Measurements from ENCODE around the gene UXT.
A peak's percentile ranks its signal among the peaks of the same experiment; 100 is the strongest.
"Not testable (repeated sequence)": the region's sequence is repeated elsewhere in the genome, so short reads cannot be mapped to it uniquely, and the experiment has no call there.

The UXT gene, protein sequence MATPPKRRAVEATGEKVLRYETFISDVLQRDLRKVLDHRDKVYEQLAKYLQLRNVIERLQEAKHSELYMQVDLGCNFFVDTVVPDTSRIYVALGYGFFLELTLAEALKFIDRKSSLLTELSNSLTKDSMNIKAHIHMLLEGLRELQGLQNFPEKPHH

DNA sequence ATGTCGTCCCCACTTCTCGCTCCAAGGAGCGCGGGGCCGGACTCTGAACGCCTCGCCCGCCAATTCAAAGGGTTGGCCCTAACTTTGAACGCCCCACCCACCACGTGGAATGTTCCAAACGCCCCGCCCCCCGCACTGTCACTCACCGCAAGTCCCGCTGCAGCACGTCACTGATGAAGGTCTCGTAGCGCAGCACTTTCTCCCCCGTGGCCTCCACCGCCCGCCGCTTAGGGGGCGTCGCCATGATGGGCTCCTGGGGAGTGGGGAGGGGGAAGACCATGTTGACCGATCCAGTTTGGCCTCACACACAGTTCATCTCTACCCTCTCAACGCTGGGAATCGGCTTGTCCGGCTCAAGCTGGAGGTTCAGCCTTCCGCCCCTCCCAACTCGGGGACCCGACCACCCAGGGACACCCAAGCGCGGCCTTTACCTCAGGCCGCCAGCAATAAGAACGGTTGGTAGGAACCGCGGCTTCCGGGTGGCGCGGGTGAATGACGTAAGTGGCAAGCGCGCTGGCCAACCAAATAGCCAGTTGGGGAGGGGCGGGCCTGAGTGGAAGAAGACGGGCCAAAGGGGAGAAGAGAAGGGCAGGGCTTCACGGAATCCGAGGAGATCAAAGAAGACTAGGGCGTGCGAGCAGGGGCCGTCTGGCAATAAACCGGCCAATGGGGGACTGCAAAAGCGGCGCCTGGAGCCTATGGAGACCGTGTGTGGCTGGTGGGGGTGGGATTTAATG is at the start of gene UXT:
UXT (minus strand) TSS at position 497 of the 737 bp plus-strand sequence; CDS start at position 244, 253 bp downstream.
- peak; percentile 93 for DNase-seq (ENCODE audit: low read depth, low spot score)

DNA sequence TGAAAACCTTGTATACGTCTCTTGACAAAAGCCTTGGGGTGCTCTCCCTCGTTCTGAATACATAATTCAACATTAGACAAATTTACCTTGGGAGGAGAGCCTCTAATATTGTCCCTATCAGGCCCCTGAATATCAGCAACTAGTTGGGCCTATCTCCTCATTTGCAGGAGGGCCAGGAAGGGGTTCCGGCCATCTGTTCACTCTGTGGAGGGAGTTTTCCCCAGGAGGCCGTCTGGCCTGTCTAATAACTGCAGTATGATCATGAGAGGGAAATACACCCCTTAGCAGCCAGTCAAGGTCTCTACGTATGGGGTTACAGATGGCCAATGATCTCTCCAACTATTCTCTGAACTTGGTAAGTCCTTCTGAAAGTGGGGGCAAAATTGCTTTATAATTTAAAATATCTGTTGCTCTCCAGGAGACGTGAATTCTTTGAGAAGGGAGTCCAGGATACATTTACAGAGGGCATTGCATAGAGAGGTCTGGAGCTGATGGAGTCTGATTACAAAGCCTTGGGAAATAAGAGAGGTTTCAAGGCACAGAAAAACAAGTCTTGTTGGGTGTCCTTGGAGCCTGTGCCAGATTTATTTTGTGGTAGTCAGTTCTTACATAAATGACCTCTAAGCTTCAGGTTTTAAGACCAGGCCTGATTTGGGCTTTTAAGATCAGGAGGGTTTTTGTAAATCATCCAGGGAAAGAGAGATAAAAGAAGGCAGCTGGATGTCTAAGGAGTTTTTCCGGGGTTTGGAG is 48.2 kb upstream of the UXT start:
- DNase-seq (ENCODE audit: low read depth, low spot score) = no peak

DNA sequence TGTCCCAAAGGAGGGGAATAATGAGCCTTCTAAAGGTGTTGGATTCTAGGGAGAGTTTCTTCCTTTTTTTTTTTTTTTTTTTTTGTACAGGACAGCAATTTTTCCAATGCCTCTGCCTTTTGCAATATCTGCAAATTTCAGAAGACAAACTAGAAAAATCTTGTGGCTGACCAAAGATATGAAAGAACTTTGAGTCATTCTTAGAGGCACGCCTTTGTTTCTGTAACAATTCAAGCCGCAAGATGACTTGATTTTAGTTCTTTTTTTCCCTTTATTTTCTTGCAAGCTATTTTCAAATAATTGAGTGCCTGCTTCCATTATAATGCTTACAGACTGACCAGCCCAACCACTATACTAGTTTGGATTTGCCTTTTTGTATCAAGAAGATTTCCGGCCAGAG is 47.6 kb upstream of the UXT start:
- DNase-seq (ENCODE audit: low read depth, low spot score) = no peak

DNA sequence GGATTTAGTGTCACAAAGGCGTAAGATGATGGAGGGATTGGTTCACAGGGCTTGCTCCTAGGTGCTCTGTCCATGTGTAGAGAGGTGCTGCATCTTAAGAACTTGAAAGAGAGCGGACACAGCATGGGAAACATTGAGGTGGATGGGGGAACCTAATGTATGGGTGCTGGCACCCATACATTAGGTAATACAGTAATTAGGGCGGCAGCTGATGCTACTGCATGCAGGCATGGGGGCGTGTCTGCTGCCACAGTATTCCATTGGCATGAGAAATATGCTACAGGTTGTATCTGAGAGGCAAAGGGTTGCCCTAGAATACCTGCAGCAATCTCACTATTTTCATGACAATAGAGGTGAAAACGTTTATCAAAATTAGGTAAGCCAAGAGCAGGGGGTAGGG is 45.8 kb upstream of the UXT start:
- no peak for DNase-seq (ENCODE audit: low read depth, low spot score)

DNA sequence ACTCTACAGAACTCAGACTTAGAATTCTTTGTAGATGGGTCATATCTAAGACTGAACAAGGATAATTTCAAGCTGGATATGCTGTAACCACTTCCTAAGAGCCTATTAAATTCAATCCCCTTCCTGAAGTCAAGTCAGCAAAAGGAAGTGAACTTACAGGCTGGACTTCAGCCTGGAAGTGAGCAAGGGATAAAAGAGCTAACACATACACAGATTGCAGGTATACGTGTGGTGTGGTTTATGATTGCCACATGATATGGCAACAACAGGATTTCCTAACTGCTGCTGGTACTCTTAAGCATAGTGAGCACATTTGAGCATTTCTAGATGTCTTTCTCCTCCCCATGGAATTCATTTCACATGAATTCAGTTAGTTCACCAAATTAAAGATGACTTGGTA is 38.2 kb upstream of the UXT start:
- no peak for DNase-seq (ENCODE audit: low read depth, low spot score)

DNA sequence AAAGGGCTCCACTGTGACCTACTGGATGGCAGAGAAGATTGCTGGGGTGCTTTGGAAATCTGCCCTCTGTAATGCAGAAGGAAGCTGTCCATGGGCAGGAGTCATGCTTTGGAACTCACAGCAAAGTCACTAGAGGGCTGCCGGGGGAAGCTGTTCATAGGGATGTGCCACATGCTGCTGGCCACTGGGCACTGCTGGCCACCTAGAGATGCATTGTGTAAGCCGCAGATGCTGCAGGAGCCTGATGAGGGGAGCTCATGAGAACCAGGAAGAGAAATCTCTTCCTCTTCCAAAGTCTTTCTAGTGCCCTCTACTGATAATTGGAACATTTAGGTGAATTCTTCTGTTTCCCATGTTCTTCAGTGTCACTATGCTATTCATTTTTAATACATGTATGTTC is 31.2 kb upstream of the UXT start:
- no peak for DNase-seq (ENCODE audit: low read depth, low spot score)

DNA sequence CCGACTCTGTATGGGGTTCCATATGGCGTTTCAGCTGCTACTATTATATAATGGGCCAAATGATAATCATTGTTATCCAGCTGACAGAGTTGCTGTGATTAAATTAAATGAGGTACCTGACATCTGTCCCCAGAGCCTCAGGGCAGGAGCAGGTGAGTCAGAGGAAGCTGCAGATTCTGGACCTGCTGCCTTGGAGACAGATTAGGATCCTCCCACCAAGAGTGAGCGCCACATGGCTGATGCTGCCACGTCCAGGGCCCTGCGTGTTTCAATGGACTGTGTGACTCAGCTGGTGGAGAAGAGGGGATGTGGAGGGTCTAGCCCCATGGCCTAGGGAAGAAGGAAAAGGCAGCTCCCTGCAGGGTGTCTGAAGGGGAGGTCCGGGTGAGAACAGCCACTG is 28.3 kb upstream of the UXT start:
- DNase-seq (ENCODE audit: low read depth, low spot score) = no peak

DNA sequence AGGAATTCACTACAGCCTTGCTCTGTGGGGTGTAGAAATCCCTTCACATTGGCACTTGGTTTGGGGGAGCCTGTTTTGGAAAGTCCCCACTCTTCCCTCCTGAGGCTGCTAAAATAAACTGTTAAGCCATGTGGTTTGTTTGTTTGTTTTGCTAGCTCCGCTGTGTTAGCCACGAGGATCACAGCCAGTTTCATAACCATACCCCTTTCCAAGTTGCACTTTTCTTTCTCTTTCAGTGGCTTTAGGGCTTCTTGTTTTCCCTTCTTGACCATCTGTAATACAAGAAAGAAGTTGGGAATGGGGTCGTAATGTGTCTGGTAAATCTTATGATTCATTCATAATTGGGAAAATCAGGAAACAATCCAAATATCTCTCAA is 24.8 kb upstream of the UXT start:
- no peak for DNase-seq (ENCODE audit: low read depth, low spot score)

DNA sequence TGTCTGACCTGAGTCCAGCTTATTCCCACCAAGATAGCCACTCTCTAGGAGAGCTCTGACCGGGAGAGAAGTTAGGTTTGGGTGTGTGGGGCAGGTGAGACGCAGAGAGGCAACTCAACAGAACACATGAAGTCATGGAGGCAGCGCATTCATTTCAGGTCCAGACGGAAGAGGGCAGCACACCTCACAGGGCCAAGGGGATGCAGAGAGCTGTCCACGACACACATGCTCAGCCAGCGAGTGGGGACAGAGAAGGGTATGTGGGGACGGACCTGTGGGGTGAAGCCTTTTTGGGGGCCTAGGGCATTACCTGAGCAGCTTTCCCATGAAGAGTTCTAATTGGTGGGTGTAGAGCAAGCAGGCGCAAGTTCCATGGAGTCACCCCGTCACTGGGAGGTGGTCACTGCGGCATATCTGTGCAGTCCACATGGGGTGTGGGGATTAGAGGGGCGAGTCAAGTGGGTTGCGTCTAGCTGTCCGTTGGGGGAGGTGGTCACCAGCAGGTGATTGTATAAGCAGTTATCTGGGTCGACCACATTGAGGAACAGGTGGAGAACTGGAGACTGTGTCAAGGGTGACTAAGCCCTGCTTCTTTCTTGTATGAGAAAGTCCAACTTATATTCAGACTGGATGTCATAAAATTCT is 24.3 kb upstream of the UXT start:
- DNase-seq (ENCODE audit: low read depth, low spot score) = no peak

DNA sequence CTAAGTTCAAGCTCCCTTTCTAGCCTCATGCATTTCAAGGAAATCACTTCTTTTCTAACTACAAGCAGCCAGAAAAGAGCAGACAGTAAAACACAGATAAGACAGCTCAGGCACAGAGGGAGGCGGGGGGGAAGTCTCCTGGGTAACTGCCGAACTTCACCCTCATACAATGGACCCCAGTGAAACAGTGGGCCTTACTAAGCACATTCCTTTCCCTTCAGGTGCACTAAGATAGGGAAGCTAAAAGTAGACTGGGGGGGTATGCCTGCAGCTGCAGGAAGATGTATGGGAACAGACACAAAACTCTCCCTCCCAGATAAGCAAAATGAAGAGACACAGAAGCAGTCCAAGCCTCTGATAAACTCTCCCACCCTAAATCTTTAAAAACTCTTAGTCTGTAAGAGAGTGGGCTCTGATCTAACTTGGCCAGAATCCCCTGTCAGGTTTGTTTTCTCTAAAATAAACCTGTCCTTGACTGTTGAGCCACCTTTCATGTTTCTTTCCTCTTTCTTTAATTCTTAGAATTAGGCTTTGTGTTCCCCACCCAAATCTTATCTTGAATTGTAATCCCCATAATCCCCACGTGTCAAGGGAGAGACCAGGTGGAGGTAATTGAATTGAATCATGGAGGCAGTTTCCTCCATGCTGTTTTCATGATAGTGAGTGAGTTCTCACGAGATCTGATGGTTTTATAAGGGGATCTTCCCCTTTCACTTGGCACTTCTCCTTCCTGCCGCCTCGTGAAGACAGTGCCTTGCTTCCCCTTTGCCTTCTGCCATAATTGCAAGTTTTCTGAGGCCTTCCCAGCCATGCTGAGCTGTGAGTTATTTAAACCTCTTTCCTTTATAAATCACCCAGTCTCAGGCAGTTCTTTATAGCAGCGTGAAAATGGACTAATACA is 17.2 kb upstream of the UXT start:
- DNase-seq (ENCODE audit: low read depth, low spot score) = not testable (repeated sequence)

DNA sequence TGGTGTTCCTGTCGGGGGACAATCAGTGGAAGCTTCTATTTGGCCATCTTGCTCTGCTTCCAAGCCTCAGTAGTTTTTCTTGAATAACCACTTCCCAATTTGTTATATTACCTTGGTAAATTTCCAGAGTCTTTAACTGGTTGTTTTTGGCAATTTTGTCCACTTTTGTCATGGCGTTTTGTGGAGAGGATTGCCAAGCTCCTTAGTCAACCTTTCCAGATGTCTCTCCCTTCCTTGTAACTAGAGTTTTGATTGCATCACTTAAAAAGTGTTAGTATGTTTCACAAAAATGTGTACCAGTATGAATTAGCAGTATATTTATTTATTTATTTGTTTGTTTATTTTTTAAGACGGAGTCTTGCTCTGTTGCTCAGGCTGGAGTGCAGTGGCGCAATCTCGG is 15.8 kb upstream of the UXT start:
- no peak for DNase-seq (ENCODE audit: low read depth, low spot score)

DNA sequence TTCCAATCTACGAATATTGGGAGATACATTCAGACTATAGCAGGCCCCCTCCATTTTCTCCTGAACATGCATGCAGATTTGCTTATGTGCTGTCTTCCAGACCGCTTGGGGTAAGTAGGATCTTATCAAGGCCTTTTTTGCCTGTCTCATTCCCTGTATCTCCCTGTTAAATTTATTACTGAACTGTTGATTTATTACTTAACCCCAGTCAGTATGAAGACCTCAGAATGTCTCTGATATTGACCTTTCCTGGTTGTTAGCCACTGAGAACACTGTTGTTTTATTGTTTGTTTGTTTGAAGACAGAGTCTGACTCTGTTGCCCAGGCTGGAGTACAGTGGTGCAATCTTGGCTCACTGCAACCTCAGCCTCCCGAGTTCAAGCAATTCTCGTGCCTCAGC is 6.8 kb upstream of the UXT start:
- DNase-seq (ENCODE audit: low read depth, low spot score) = not testable (repeated sequence)

DNA sequence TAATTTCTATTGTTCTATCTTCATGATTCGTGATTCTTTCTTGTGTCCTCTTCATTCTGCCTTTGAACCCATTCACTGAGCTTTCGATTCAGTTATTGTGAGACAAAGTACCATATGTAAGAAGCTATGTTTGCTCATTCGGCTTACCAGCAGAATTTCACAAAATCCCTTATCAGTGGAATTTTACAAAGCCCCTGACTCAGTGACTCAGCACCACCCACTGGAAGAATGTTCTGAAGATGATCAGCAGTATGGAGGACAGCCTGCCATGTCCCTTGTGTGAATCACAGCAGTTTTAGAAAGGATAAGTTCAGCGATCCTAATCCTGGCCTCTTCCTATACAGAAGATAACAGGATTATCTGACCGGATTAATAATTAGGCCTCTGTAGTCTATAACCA is 5.8 kb upstream of the UXT start:
- no peak for DNase-seq (ENCODE audit: low read depth, low spot score)

DNA sequence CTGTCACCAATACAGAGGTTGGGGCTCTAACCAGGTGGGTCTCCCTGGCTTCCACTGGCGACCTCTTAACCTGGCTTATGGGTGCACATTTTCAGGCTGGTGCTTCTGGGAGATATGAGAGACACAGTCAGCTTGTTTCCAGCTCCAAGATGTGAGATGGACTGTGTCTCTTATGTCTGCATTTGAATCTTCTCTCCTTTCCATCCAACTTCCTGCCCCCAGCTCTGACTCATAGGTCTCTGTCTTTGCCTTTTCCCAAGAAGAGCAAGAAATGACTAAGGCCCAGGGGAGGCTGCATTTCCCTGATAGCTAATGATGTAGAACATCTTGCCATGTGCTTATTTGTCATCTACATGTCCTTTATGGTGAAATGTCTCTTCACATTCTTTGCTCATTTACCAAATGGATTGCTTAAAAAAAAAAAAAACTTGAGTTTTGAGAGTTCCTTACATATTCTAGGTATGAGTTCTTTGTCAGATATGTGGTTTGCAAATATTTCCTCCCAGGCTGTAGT is 3.2 kb upstream of the UXT start:
- no peak for DNase-seq (ENCODE audit: low read depth, low spot score)

DNA sequence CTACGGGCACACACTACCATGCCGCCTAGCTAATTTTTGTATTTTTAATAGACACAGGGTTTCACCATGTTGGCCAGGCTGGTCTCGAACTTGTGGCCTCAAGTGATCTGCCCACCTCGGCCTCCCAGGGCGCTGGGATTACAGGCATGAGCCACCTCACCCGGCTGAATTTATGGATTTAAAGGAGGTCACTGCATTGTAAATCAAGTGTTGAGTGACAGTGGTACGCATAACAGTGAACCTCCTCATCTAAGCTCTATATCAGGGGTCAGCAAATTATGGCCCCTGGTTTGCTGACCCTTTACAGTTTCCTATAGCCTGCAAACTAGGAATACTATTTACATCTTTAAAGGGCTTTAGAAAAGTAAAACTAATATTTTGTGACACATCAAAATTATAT is 2.6 kb upstream of the UXT start:
- no peak for DNase-seq (ENCODE audit: low read depth, low spot score)

DNA sequence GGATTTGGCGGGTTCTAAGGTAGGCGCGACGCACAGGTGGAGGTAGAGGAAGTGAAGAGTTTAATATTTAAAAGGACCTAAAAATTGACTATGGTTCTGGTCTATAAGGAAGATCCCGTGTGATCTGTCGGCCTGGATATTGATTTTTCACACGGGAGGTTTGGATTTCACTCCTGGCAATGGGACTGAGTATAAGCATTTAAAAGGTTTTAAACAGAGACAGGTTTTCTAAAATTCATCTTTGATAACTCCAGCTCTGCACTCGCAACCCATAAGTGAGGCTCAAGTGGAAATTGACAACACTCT is 394 bp upstream of the UXT start:
- no peak for DNase-seq (ENCODE audit: low read depth, low spot score)

DNA sequence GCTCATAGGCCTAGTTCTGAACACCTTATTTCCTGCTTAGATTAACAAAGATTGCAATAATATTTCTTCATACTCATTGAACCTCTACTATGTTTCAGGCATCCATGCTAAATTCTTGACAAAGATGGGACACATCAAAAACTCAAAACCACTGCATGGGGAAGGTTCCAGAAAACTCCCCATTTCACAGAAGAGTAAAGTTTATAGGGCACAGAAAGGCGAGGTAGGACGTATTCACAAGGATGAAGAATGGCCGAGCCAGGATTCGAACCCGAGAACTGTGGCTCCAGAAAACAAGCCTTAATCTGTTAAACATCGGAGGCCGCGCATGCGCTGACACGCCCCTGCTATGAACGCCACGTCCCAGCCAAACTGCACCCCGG is 688 bp downstream of the UXT start:
- DNase-seq (ENCODE audit: low read depth, low spot score) = no peak

DNA sequence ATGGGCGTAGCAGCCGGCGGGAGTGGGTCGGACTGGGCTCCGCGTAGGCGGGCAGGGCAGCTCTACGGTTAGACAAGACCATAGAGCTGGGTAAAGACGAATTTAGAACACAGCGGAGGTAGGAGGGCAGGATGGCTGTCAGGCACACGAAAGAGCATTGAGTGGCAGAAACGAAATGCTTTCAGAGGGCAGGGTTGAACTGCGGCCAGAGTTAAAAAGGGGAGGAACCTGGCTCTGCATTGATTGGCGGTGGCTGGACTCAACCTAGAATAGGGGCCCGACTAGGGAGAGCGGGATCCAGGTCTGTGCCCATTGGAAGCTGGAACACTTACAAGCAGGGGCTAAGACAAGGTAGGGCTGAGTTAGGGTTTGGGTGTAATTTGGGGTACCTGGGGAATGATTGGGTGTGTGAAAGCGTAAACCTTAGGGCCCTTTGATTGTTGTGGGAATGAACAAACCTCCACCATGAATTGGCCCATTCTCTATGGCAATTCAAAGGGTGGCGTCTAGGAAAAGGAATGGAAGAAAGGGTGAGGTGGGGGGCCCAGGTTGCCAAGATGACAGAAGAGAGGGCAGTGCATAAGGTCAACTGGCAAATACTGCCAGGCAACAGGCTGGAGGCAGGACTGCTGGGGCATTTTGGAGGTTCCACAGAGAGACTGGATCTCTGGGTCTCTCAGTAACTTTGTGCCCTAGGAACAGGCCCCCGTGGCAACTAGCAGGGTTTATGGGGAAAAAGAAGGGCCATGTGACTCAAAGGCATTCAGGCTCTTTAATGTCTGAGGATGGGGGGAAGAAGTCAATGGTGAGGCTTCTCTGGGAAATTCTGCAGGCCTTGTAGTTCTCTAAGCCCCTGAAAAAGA is 7.7 kb downstream of the UXT start:
- no peak for DNase-seq (ENCODE audit: low read depth, low spot score)

DNA sequence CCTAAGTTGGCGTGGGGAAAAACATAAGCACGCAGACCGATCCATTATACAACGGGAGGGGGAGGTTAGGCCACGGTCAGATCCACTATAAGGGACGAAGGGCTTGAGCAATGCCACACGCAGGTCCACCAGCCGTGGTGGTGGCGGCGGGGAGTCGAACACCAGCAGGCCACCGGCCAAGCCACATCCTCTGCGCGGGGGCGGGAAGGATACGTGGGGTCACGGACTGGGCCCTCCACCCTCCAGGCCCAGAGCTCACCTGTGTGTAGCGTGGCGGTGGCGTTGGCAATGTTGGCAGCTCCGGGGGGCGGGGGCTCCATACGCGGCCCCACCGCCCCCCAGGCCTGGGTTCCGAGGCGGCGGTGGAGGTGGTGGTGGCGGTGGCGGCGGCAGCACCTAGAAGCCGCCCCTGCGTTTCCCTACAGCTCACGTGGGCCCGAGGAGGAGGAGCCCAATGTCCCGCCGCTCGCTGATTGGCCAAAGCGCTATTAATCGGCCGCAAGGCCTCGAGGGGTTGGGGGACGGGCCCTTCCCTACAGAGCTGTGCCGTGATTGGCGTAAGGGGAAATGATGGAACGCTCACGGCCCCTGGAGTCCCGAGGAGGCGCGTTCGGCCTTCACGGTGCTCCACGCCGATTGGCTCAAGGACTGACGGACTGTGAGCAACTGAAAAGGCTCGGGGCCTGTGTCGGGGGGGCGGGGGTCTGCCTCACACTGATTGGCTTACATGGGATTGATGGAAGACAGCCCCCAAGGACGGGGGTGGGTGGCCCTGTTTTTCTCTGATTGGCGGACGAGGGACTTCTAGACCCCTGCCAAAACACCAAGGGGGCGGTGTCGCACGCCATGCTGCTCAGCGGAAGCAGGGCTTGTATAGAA is 8.6 kb downstream of the UXT start, which contains the start of gene ELK1:
ELK1 (minus strand) TSS at position 400 of the 879 bp plus-strand sequence. CDS start 9,122 bp downstream, outside the sequence.
- peak; percentile 95 for DNase-seq (ENCODE audit: low read depth, low spot score)

Measured in brain pericyte (primary cell).